Pancreas (tissue), 10 donors: Measurements from ENCODE around the gene VGF. TPM values are rescaled to one million over a fixed set of nuclear protein-coding genes. Genes with fewer than 3 reads are reported as not detected.

ENCODE experiments used
- ATAC-seq, 4 donors: fragments of 200-7000 bp; cut with Tn5 transposase; one replicate each; pipeline versions ENCODE4 v1.8.0 to v1.9.1; 2020; ENCODE audit warnings: mild to moderate bottlenecking in 4 of 4, moderate library complexity in 4 of 4
- DNase-seq, 6 donors: peaks; one replicate each; pipeline ENCODE4 v3.0.0-alpha.2; 2020
- FAIRE-seq: peaks from 2 replicates; lab custom pipeline; 2012; peaks lifted over from hg19 to GRCh38; lab: Jason Lieb, UNC
- H3K27ac ChIP-seq, 4 donors: fragments of 200-600 bp; sonication (generic); 1 replicate in 3 of 4; 2 replicates in 1 of 4; pipeline versions ENCODE4 v1.5.0 to v1.8.0; 2020
- H3K27me3 ChIP-seq, 4 donors: fragments of 200-600 bp; one replicate each; pipeline ENCODE4 v1.8.0; 2021
- H3K36me3 ChIP-seq, 3 donors: fragments of 200-600 bp; sonication (generic) in 1 of 3; one replicate each; pipeline versions ENCODE4 v1.5.0 to v1.8.0; 2020 to 2021
- H3K4me1 ChIP-seq, 3 donors: fragments of 200-600 bp; one replicate each; pipeline ENCODE4 v1.8.0; 2021
- H3K4me3 ChIP-seq, 4 donors: fragments of 200-600 bp; sonication (generic) in 2 of 4; one replicate each; pipeline versions ENCODE4 v1.5.0 to v1.8.0; 2020 to 2021
- H3K9me3 ChIP-seq, 4 donors: fragments of 200-600 bp; one replicate each; pipeline ENCODE4 v1.8.0; 2021
- WGBS, 2 donors: extraction: QIAGEN DNeasy Blood & Tissue Kit; methylation state at CpG; one replicate each; pipeline ENCODE4 v1.1.7; 2013; 5-methylcytosine and 5-hydroxymethylcytosine counted together
- intact Hi-C, 3 donors: fragments of 100-400 bp; cut with DNase I; formaldehyde crosslinking; loops; one replicate each; pipeline versions ENCODE4 v1.11.1 to v1.14.2; 2022
- polyA plus RNA-seq, 2 donors: library from polyadenylated mRNA; stranded (reverse); fragments of 200-250 nt; gene quantifications; one replicate each; pipeline ENCODE4 v1.2.3, GENCODE V29; 2013
- total RNA-seq, 6 donors: library from RNA; stranded (reverse); fragmentation: NEBNext Ultra II Directional in 4 of 6; extraction: Animal tissue kit (Norgen Biotek cat#: 25700) in 4 of 6; gene quantifications; one replicate each; pipeline versions ENCODE4 v1.2.1 to v1.2.4, GENCODE V29; 2021 to 2023
- TF ChIP-seq, protein P1 (sequence below), 4 donors: fragments of 200-600 bp; sonication (generic) in 3 of 4; IDR thresholded peaks; one replicate each; pipeline versions ENCODE4 v1.5.0 to v1.8.0; 2021; ENCODE audit warnings: antibody characterized with exemption in 4 of 4
- donor health status: healthy with polysubstance abuse.
- donor health status: DM: no; HTN: no; CAD: no; lungs with moderate emphysema.
- donor health status: DM: no; HTN: no; CAD: no.
- donor health status: control.
- donor health status: control.
- donor health status: Bipolar disorder and iron deficiency.
- donor health status: DM: yes; HTN: yes; CAD: no.
- donor health status: DM: no; HTN: no; CAD: no.
- donor health status: DM: no; HTN: no; CAD: no.
- donor health status: DM: yes; HTN: yes; CAD: no.

VGF gene
- total and polyA plus RNA-seq, 8 donors = 1.3 to 82.7 (median 22.4) TPM

DNA sequence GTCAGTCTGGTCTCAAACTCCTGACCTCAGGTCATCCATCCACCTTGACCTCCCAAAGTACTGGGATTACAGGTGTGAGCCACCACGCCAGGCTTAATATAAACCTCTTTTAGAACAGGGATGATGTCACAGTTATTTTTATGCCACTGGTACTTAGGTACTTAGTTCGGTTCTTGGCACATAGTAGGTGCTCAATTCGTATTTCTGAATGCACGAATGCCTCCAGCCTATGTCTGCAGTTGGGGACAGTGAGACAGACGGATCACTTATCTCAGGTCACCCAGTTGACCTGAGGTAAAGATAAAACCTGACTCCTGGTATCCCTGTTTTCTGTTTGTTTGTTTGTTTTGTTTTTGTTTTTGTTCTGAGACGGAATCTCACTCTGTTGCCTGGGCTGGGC is 20.8 kb upstream of the VGF start:
- ATAC-seq = no peak
- H3K4me3 ChIP-seq = no peak overlapping the region
- 44 to 57% methylated on average over 6 of the region's 6 CpGs for WGBS, 2 donors
- H3K36me3 ChIP-seq = no peaks in the 10 kb centered on the region
- H3K27ac ChIP-seq = no peak overlapping the region
- DNase-seq = no peak
- TF ChIP-seq, protein P1, sequence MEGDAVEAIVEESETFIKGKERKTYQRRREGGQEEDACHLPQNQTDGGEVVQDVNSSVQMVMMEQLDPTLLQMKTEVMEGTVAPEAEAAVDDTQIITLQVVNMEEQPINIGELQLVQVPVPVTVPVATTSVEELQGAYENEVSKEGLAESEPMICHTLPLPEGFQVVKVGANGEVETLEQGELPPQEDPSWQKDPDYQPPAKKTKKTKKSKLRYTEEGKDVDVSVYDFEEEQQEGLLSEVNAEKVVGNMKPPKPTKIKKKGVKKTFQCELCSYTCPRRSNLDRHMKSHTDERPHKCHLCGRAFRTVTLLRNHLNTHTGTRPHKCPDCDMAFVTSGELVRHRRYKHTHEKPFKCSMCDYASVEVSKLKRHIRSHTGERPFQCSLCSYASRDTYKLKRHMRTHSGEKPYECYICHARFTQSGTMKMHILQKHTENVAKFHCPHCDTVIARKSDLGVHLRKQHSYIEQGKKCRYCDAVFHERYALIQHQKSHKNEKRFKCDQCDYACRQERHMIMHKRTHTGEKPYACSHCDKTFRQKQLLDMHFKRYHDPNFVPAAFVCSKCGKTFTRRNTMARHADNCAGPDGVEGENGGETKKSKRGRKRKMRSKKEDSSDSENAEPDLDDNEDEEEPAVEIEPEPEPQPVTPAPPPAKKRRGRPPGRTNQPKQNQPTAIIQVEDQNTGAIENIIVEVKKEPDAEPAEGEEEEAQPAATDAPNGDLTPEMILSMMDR (IDR thresholded peaks at IDR 0.05) = no peak
- H3K4me1 ChIP-seq = no peaks in the 10 kb centered on the region
- peaks cover 0 to 3% (median 0%) of the 10 kb centered on the region in 4 donors for H3K27me3 ChIP-seq
- intact Hi-C loops = no loop called here
- no peaks in the 10 kb centered on the region for H3K9me3 ChIP-seq
- no peak for FAIRE-seq

DNA sequence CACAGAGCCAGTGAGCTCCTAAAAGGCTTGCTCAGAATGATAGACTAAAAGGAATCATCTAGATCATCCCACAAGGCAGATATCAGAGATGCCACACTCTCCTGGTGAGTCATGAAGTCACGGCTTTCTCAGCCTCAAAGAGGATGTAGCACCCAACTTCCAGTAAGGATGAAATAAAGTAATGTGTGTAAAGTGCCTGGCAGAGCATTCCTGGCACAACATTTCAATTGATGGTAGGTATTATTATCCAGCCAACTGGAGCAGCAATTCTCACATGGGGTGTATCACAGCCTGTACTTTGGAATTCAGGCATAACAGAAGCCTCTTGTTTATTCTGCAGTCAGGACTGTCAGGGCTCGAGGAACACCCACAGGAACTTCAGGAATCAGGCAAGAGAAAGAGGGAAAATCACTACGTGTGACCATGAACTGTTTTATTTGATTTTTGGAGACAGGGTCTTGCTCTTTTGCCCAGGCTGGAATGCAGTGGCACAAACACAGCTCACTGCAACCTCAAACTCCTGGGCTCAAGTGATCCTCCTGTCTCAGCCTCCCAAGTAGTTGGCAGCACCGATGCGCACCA is 20.0 kb upstream of the VGF start:
- peaks cover 0 to 11% (median 3%) of the 10 kb centered on the region in 4 donors for H3K27me3 ChIP-seq
- no peaks in the 10 kb centered on the region for H3K9me3 ChIP-seq
- ATAC-seq (no peak), DNase-seq (no peak), FAIRE-seq (no peak)
- TF ChIP-seq, protein P1 (IDR thresholded peaks at IDR 0.05) = no peak
- H3K4me3 ChIP-seq = no peak overlapping the region
- whole genome bisulfite sequencing, 2 donors = 54 to 56% methylated on average over 5 of the region's 5 CpGs
- no peak overlapping the region for H3K27ac ChIP-seq
- H3K36me3 ChIP-seq = no peaks in the 10 kb centered on the region
- no peaks in the 10 kb centered on the region for H3K4me1 ChIP-seq
- intact Hi-C loops = no loop called here

DNA sequence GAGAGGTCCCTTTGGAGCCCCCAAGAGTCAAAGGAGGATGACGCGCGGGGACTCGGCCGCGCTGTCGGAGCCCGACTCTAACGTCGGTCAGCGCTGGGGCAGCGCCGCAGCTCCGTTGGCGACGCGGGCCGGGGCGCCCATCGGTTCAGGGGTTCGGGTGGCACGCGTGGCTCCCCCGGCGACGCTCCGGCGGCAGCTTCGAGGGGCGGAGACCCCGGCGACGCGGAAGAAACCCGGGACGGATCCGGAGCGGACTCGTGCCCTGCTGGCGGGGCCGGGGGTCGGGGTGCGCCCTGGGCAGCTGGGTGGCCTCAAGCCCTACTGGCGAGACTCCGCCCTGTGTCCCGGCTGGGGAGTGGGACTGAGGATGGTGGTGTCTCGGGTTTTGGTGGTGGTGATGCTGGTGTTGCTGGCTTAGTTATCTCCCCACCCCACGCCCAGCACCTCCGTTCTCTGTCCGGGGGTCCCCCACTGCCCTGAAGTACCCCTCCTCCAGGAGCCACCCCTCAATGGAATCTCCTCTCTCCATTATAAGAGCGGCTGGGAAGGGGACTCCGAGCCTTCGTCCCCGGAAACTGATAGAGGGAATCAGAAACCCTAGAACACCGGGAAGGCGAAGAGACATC is 14.9 kb upstream of the VGF start, which contains the start of gene NAT16:
Gene NAT16, minus strand, starts transcription at position 164 of the 626 bp plus-strand sequence. CDS start 5,486 bp downstream, outside the sequence.
- ATAC-seq = no peak
- no peak within 1 kb of the TSS for H3K27ac ChIP-seq
- no peaks in the 10 kb centered on the region for H3K36me3 ChIP-seq
- peaks cover 0 to 5% (median 0%) of the 10 kb centered on the region in 3 donors for H3K4me1 ChIP-seq
- H3K9me3 ChIP-seq = no peaks in the 10 kb centered on the region
- 3 to 4% methylated on average over 30 to 56 of the region's 56 CpGs for WGBS, 2 donors
- peak within 1 kb of the TSS in 1 of 4 donors; percentile 6 for H3K4me3 ChIP-seq
- DNase-seq = no peak
- no peak for FAIRE-seq
- TF ChIP-seq, protein P1 (IDR thresholded peaks at IDR 0.05) = no peak
- H3K27me3 ChIP-seq = peaks cover 0 to 23% (median 9%) of the 10 kb centered on the region in 4 donors
- intact Hi-C loops = no loop called here

DNA sequence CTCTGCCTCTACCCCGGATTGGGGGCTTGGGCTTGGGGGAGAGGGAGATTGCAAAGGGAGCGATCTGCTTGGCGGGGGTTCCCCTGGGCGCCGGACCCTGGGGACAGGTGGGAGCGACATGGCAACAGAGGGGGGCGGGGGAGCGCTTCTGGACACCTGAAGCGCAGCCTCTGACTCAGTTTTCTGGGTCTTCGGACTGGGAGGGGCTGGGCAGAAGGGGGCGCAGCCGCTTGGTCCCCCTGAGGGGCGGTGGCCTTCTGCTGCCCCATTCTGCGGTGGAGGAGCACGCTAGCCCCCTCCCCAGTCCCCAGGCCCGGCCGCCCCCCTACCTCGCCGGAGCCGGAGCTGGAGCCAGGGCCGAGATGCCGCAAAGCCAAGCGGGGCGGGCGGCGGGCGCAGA is 14.3 kb upstream of the VGF start:
- FAIRE-seq (no peak), ATAC-seq (no peak), DNase-seq (no peak)
- intact Hi-C loops = no loop called here
- no peaks in the 10 kb centered on the region for H3K9me3 ChIP-seq
- H3K4me1 ChIP-seq = peaks cover 0 to 5% (median 0%) of the 10 kb centered on the region in 3 donors
- no peaks in the 10 kb centered on the region for H3K36me3 ChIP-seq
- no peak overlapping the region for H3K27ac ChIP-seq
- 4% methylated on average over 21 to 27 of the region's 27 CpGs for WGBS, 2 donors
- peaks cover 0 to 28% (median 9%) of the 10 kb centered on the region in 4 donors for H3K27me3 ChIP-seq
- TF ChIP-seq, protein P1 (IDR thresholded peaks at IDR 0.05) = no peak
- H3K4me3 ChIP-seq = peak overlapping the region in 1 of 4 donors; percentile 6

DNA sequence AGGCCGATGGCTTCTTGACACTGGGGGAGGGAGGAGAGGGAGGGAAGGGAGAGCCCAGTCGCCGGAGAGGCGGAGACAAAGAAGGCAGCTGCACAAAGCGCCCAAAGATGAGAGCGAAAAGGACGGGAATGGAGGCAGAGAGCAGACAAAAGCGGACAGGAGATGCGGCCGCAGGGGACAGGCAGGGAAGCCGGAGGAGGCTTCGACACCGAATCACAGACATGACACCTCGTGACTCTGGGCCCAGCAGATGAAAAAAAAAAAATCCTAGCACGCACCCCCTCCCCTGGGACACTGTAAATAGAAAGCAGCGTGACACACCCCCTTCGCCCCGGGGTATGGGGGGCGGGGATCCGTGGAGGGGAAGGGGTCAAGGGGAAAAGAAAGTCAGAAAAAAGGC is 13.7 kb upstream of the VGF start:
- intact Hi-C loops = no loop called here
- Histone ChIP-seq H3K9me3 (no peaks in the 10 kb centered on the region), H3K27ac (no peak overlapping the region), H3K4me3 (peak overlapping the region in 1 of 4 donors; percentile 6), H3K36me3 (no peaks in the 10 kb centered on the region), H3K27me3 (peaks cover 0 to 32% (median 9%) of the 10 kb centered on the region in 4 donors), H3K4me1 (peaks cover 0 to 5% (median 0%) of the 10 kb centered on the region in 3 donors)
- TF ChIP-seq, protein P1 (IDR thresholded peaks at IDR 0.05) = no peak
- FAIRE-seq (no peak), ATAC-seq (no peak), DNase-seq (no peak)
- 3 to 7% methylated on average over 19 to 20 of the region's 20 CpGs for WGBS, 2 donors
